GM20431 (cell line): ENCODE results near the gene GATA2.

ENCODE experiments used
- in situ Hi-C: fragments of 300-500 bp; cut with MseI, MboI; formaldehyde crosslinking; loops from one replicate; pipeline ENCODE4 v1.15.0; 2020; ENCODE audit warnings: low sequenced_read_pairs; ENCODE audit not compliant: unreplicated experiment

Gene GATA2

DNA sequence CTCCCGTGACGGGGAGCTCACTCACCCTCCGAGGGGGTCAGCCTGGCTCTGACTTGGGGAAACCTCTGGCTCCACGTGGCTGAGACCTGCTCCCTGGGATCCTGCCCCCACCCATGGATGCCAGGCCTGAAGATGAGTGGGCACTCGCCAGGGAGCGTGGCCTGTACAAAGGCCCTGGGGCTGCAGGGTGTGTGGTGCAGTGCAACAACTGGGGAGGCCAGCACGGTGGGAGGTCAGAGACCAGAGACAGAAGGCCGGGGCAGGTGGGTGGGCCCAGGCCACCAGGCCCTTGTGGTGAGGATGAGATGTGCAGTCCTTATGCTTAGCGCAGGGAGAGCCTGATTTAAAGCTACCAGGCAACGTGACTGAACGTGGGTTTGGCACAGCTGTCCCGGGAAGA, 31.3 kb downstream of the GATA2 start:
- in situ Hi-C loops, result no loop called here

DNA sequence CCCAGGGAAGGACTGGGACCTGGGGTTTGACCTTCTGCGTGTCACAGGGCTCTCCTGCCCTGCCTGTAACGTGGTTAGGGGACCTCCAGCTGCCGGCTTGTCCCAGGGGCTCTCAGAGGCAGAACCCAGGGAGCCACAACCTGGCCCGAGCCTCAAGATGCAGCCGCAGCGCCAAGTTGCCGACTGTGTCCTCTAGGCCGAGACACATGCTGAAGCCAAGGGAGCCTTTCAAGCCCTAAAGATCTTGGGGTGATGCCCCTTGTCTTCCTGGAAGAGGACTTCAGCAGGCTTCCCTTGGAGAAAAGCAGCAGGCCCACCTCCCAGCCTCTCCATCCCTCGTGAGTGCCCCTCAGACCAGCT, 33.6 kb downstream of the GATA2 start:
- in situ Hi-C loops, result no loop called here

DNA sequence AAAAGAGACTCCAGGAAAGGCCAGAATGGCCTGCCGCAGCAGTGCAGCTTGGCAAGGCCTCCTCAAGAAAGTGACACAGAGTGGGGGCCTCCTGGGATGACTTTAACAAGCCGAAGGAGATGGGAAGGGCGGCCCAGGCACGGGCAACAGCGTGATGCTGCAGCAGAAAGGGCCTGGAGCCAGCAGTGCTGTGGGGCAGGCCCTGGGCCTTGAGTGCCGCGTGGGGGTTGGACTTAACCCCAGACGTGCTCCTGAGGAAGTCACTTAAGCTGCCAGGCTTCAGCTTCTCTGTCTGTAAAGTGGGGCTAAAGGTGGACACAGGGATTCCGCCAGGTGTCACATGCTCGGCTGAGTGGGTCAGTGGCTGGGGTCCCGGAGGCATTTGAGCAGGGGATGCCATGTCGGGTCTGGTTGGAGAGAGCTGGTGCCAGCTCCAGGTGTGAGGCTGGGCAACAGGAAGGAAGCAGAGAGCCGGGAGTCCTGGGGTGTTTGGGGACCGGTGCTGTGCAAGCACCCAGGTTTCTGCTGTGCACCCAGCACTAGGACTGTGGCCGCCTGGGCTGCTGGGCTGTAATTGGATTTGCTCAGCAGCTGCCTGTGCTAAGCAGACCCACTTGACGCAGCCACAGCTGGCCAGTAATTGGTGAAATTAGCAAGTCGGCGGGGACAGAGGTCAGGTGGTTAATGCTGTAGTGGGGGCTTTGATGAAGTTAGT, 34.1 kb downstream of the GATA2 start:
- in situ Hi-C loops, result no loop called here

DNA sequence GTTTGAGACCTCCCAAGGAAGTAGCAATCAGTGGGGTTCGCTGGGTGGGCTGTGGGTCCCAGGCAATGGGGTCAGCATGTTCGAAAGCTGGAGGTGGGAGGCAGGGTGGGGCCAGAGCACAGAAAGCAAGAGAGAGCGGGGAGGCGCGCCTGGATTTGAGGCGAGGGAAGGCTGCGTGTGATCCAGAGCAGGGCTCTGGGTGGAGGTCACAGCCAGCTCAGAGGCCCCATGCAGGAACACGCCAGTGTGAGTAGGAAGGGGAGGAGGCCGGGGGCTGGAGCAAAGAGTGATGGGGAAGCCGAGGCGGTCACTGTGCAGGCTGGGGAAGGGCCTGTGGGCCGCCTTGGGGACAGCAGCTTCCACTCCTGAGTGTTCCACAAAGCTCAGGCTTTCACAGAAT, 35.1 kb downstream of the GATA2 start:
- in situ Hi-C loops, result no loop called here

DNA sequence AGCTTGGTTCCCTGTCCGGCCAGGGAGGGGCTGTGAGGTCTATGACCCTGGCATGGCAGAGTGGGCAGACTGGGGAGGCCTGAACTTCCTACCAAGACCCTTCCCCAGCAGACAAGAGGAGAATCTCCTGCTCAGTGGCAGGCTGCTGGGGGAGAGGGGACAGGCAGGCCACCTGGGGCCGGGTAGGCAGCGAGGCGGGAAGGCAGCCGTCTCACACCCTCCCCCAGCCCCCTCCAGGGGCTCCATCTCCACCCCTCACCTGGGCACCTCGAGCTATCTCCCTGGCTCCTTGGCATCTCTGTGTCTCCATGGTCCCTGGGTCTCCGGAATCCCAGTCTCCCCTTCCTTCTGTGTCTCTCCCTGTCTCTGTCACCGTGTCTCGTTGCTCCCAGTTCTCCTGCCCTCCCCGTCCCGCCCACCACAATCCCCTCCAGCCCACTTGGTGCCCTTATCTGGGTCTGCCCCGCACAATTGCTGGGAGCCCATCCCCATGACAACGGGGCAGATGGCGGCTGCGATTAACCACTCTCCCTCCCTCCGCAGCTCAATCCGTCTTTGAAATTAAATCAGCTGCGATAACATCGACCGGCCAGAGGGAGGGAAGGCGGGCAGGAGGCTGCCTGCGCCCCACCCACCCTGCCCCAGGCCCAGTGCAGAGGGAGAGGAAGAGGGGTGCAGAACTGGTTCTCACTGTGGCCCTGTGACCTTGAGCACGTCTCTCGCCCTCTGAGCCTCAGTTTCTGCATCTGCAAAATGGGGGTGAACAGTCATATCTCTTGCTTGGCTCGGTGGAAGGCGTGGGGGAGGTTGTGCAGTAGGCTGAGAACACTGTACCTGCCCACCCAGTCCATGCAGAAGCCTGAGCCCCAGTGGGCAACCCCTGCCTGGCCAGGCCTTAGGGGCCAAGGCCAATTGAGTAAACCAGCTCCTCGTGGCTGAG, 36.0 kb downstream of the GATA2 start:
- in situ Hi-C loops, result no loop called here

DNA sequence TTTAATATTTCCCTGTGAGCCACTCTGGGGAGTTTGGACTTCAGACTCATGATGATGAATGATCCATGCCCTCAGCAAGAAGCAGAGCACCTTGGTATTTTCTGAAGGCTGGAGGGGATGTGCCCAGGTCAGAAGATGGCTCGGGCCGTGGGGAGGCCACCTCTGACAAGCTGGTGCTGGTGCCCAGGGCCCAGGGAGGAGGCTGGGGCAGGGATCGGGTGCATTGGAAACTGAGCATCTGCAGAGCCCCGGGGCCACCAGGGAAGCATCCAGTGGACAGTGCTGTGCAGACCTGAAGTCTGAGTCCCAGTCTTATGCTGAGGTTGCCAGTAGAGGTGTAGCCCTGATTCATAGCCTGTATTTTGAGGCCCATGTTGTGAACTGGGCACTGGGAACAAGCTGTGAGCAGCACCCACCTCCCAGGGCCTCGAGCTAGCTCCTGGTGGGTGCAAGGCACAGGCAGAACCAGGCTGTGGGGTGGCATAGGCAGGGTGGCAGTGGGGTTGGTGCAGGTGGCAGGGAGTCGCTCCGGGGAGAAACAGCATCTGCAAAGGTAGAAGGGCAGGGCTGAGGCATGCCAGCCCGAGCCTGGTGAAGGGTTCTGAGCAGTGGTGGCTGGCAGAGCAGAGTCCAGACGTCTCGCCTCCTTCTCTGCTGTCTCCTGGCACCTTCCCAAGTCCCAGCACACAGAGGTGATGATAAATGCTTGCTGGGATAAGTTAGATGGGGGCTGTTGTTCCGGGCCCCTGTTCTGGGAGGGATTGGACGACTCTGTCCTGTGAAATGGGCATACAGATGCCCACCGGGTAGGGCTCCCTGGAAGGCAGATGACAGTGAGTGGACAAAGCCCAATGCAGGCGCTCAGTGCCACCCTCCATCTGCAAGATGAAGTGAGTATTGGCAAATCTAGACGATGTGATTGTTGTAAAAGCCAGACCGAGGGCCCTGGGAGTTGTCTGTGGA, 36.9 kb downstream of the GATA2 start:
- in situ Hi-C loops, result no loop called here

DNA sequence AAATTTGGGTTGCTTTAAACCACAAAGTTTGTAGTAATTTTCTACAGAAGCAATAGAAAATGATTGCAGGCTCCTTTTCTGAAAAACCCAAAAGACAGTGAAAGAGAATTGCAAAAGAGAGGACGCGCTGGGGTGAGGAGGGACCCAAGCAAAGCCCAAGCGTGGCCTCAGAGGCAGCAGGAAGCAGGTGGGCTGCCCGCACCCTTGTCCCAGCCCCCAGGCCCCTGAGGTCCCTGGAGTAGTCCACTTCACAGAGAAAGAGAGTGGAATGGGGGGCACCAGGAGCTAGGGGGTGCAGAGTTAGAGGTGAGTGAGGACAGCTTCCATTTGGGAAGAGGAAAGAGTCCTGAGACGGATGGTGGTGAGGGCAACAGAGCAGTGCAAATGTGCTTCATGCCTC, 37.9 kb downstream of the GATA2 start:
- in situ Hi-C loops, result no loop called here

DNA sequence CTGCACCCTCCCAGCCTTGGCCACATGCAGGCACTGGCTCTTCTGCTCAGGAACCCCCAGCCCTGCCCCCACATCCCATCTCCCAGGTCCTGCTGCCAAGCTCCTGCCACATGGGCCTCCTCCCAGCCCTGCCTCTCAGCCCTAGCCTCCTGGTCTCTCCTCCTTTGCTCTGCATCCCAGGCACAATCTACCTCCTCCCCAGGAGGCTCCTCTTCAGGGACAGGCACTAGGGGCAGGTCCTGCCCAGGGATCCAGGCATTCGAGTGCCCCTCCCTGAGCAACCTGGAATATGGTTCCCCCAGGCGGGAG, 38.7 kb downstream of the GATA2 start:
- in situ Hi-C loops, result no loop called here

DNA sequence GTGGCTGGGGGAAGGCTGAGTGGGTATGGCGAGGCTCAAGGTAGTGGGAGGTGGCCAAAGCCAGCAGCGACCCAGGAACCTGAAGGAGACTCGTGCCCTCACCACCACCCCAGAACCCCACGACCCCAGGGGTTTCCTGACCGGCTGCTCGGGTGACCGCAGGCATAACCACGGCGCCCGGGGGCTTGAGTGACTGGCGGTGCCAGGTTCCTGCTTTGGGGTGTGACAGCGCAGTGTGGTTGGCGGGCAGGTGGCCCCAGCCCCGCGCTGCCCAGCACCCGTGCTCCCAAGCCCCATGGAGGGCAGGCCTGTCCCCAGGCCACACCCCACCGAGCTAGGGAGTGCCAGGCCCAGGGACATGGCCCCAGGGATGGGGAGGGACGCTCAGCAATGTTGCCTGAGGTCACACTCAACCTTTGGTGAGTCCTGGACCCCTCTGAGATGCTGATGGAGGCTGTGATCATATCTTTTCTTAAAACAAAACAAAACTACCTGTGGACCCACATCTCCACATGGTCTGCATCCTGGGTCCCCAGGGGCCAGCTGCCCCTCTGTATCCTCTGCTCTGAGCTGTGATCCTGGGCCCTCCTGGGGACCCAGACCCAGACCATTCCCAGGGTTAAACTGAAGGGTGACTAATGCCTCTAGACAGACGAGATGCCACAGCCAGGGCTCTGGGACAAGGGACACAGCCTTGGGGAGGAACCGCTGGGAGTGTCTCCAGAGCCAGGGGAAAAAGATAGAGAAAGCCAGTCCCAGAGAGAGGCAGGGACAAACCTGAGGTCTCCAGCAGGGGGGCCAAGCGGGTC, 39.3 kb downstream of the GATA2 start:
- in situ Hi-C loops, result no loop called here

DNA sequence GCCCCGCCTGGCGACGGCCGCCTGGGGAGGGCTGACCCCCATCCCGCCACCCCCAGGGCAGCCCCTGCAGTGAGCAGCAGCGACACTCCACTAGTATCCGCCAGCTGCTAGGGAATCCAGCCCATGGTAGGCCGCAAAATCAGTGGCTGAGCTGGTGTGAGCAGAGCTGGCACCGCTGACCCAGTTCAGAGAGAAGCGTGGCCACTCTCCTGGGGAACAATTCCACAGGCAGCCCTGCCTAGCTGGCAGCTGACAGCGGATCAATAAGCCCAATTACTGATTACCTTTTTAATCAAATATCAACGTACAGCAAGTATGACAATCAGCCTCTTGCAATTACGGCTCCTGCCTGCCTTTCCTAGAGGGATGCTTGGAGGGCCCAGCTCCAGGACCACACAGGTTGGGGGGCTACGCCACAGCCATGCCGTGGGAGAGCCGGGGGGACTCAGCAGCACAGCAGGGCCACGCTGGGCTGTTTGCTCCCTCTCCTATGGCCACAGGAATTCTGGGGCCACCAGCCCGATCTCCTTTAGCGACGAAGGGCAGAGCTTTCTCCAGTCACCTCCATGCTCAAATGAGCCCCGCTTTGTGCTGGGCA, 40.2 kb downstream of the GATA2 start:
- in situ Hi-C loops, result no loop called here

DNA sequence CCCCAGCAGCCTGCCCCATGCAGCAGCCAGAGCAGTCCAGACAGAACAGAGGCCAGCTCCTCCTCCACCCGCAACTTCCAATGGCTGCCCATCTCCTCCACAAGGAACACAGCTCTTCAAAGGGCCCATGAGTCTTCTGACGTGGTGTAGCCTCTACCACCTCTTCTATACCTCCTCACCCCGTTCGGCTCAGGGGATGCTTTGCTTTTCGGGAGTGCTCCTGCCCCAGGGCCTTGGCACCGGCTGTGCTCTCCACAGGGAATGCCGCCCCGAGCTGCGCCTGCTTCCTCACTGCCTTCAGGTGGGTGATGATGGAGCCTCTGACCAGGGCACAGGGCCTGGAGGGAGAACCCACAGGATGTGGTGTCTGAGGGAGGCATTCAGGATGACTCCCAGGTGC, 40.9 kb downstream of the GATA2 start:
- in situ Hi-C loops, result no loop called here

DNA sequence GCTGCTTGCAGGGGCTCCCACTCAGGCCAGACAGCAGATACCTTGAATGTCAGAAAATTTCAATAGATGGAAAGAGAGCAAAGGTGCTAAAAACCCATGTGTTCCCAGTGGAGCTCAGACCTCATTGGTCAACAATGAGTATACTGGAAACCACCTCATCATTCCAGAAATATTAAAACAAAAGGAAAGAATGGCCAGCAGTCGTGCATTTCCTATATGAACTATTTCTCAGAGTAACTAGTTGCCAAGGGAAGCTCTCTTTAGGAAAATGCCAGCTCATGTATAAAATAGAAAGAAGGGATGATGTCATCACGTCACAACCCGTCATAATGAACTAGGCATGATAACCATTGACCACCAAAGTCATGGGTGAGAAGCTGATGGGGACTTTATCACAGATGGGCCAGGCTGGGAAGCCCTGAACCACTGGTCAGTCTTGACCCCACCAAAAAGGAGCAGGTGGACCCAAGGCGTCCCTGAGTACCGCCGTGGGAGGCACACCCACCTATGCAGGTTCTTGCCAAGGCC, 43.8 kb downstream of the GATA2 start:
- in situ Hi-C loops, result loop anchor here (25.0 kb wide), 1 partner anchor 138 kb away; no protein-coding TSS in a partner anchor

DNA sequence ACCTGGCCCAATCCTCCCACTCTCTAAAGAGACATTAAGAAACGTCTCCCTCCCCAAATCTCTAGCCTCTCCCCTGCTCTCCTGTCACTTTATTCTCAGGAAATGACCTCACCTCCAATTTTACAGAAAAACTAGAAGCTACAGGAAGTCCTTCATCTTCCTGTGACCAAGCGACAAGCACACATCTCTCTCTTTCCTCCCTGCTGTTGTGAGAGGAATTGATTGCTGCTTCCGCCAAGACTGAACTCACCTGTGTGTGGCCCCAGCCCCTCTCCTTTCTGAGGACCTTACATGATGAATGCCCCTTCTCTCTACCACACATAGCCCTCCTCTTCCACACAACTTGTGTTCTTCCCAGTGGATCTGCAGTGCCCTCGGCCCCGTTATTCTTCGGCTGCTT, 44.5 kb downstream of the GATA2 start:
- in situ Hi-C loops, result loop anchor here (25.0 kb wide), 1 partner anchor 139 kb away; no protein-coding TSS in a partner anchor

DNA sequence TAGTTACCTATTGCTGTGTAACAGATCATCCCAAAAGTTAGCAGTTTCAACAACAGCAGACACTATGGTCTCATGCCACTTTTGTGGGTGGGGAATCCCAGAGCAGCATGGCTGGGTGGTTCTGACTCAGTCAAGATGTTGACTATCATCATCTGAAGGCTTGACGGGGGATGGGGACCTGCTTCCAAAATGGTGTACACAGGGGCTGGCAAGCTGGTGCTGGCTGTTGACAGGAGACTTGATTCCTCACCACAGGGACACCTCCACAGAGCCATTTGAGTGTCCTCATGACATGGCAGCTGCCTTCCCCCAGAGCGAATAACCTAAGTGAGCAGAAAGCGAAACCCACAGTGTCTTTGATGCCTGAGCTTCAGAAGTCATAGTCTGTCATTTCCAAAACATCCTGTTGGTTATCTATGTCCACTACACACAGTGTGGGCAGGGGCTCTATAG, 45.4 kb downstream of the GATA2 start:
- in situ Hi-C loops, result loop anchor here (25.0 kb wide), 1 partner anchor 140 kb away; no protein-coding TSS in a partner anchor

DNA sequence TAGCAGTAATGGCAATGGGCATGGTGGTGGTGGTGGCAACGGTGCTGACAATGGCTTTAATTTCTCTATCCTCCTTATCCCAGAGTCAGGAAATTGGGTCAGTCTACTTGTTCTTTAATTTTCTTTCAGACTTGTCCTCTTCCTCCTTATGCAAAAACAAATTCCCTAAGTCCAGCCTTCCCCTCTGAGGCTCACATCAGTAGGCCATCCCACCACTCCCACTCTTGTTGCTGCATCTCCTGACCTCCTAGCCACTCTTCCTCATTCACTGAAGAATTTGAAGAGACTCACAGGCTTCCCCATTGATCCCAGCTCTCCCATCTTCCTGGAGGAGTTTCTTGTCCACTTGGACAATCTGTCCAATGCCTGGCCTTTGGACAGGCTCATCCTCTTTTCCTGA, 46.2 kb downstream of the GATA2 start:
- in situ Hi-C loops, result loop anchor here (25.0 kb wide), 1 partner anchor 140 kb away; no protein-coding TSS in a partner anchor

DNA sequence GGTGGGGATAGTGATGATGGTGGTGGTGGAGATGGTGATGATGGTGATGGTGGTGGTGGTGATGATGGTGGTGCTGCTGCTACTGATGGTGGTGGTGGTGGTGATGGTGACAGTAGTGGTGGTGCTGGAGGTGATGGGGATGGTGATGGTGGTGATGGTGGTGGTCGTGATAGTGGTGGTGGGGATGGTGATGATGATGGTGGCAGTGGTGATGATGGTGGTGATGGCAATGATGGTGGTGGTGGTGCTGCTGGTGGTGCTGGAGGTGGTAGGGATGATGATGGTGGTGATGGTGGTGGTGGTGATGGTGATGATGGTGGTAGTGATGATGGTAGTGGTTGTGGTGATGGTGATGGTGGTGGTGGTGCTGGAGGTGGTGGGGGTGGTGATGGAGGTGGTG, 47.6 kb downstream of the GATA2 start:
- in situ Hi-C loops, result loop anchor here (25.0 kb wide), 1 partner anchor 142 kb away; no protein-coding TSS in a partner anchor

DNA sequence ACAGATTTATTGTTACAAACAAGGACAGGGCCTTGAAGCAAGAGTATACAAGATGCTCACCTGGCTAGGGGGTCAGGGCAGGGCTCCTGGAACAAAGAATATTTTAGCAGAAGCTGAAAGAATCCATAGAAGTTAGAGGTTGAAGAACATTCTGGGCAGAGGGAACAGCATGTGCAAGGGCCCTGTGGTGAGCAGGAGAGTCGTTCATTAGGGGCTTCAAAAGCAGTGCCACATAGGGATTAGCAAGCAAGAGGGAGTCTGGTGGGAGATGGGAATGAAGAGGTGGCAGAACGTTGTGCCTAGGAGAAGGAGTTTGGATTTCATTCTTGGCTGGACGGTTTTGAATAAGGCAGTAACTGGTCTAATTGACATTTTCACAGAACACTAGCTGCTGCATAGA, 49.2 kb downstream of the GATA2 start:
- in situ Hi-C loops, result loop anchor here (25.0 kb wide), 1 partner anchor 144 kb away; no protein-coding TSS in a partner anchor

DNA sequence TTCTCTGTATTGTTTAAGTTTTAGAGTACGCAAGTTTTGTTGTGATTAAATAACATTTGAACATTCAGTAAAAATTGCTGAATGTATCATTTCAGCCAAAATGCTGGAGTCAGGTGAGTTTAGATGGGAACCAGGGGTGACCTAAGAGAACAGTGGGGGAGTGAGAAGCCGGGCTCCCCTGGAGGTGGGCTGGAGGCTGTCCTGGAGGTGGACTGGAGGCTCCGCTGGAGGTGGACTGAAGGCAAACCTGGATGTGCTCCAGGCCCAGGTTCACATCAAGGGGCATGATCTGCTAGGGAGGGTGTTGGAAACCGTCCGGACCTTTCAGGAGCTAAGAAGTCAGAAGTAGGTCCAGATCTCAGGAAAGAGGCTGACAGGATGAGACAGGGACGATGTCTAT, 50.1 kb downstream of the GATA2 start:
- in situ Hi-C loops, result loop anchor here (25.0 kb wide), 1 partner anchor 144 kb away; no protein-coding TSS in a partner anchor
